Right renal pelvis (tissue), 4 donors: ENCODE results near the gene CTDSPL2. TPM values are rescaled to one million over a fixed set of nuclear protein-coding genes. Genes with fewer than 3 reads are reported as not detected.

ENCODE experiments used
- polyA plus RNA-seq, 4 donors: library from polyadenylated mRNA; unstranded; fragments of 120-200 nt; gene quantifications; one replicate each; pipeline ENCODE4 v1.2.1, GENCODE V29; 2013; ENCODE audit not compliant: insufficient read length in 4 of 4

Gene CTDSPL2
- polyA plus RNA-seq, 4 donors: 59.7 to 69.1 (median 65.4) TPM

Other genes starting within 250 kb of the CTDSPL2 start
- gene FRMD5, start 232.4 kb upstream of the CTDSPL2 start, polyA plus RNA-seq: 1 to 10 TPM in 2 of 4 donors, under 1 TPM in 2; 0.91 to 1.1 (median 0.99) TPM
- gene GOLM2, start 138.9 kb upstream of the CTDSPL2 start, polyA plus RNA-seq: 100 to 1,000 TPM in 3 of 4 donors, 10 to 100 TPM in 1; 97.5 to 129 (median 124) TPM
- gene EIF3J, start 109.5 kb downstream of the CTDSPL2 start, polyA plus RNA-seq: 100 to 1,000 TPM in 3 of 4 donors, 10 to 100 TPM in 1; 96.2 to 120 (median 109) TPM
- 10 to 100 TPM; 63.1 to 75.6 (median 71.6) TPM for gene SPG11, start 236.0 kb downstream of the CTDSPL2 start, polyA plus RNA-seq